Activated naive CD8-positive, alpha-beta T cell treated with anti-CD3 and anti-CD28 coated beads for 36 hours (primary cell): ENCODE data around the gene ADAMTS14. TPM values are rescaled to one million over a fixed set of nuclear protein-coding genes. Genes with fewer than 3 reads are reported as not detected.
A peak's percentile ranks its signal among the peaks of the same experiment; 100 is the strongest.

Experiments used
- DNase-seq: peaks from one replicate; pipeline ENCODE4 v3.0.0; 2021
- H3K27ac Mint-ChIP-seq: one replicate; pipeline ENCODE4 v1.8.0; 2022; ENCODE audit warnings: mild to moderate bottlenecking, moderate library complexity, mixed read lengths
- H3K27me3 Mint-ChIP-seq: one replicate; pipeline ENCODE4 v1.8.0; 2022; ENCODE audit warnings: mild to moderate bottlenecking, mixed read lengths
- H3K36me3 Mint-ChIP-seq: one replicate; pipeline ENCODE4 v1.8.0; 2021; ENCODE audit warnings: mild to moderate bottlenecking, mixed read lengths
- H3K4me1 Mint-ChIP-seq: one replicate; pipeline ENCODE4 v1.8.0; 2021; ENCODE audit warnings: mixed read lengths
- H3K4me3 Mint-ChIP-seq: one replicate; pipeline ENCODE4 v1.8.0; 2022; ENCODE audit warnings: mild to moderate bottlenecking, moderate library complexity, mixed read lengths
- H3K9me3 Mint-ChIP-seq: one replicate; pipeline ENCODE4 v1.8.0; 2022; ENCODE audit warnings: mixed read lengths
- total RNA-seq, 2 experiments: library from RNA; stranded (reverse); gene quantifications; one replicate each; pipeline ENCODE4 v1.2.3, GENCODE V29; 2021

The ADAMTS14 gene
- total RNA-seq, 2 experiments from 2014 or later, result 0.06 to 0.10 TPM

- H3K9me3 Mint-ChIP-seq, result no peaks in the 10 kb centered on the region
- no peak for DNase-seq
- no peak overlapping the region for H3K4me3 Mint-ChIP-seq
- H3K4me1 Mint-ChIP-seq, result peaks cover 19% of the 10 kb centered on the region
- peaks cover 40% of the 10 kb centered on the region for H3K27me3 Mint-ChIP-seq
- H3K36me3 Mint-ChIP-seq, result no peaks in the 10 kb centered on the region
- no peak overlapping the region for H3K27ac Mint-ChIP-seq
Measured at GRCh38 chr10:70676511-70676910, 4.2 kb downstream of the ADAMTS14 start.

DNA sequence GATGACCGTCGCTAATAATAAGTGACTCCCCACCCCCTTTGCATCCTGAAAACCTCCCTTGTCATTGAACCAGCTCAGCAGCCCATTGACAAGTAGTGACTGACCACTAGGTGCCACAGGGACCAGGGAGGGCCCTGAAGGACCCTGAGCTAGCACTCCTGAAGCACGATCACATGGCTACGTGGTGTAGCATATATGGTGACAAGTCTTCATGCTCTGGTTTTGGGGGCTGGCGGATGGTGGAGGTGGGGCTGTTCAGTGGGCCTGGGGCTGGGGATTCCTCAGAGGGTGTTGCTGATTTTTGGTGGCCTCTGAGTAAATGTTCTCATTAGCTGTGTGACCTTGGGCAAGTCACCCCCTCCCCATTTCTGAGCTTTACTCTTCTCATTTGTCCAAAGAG, 4.7 kb downstream of the ADAMTS14 start:
- H3K4me1 Mint-ChIP-seq, result peaks cover 16% of the 10 kb centered on the region
- peaks cover 35% of the 10 kb centered on the region for H3K27me3 Mint-ChIP-seq
- no peak overlapping the region for H3K27ac Mint-ChIP-seq
- no peak overlapping the region for H3K4me3 Mint-ChIP-seq
- no peaks in the 10 kb centered on the region for H3K9me3 Mint-ChIP-seq
- no peak for DNase-seq
- no peaks in the 10 kb centered on the region for H3K36me3 Mint-ChIP-seq

DNA sequence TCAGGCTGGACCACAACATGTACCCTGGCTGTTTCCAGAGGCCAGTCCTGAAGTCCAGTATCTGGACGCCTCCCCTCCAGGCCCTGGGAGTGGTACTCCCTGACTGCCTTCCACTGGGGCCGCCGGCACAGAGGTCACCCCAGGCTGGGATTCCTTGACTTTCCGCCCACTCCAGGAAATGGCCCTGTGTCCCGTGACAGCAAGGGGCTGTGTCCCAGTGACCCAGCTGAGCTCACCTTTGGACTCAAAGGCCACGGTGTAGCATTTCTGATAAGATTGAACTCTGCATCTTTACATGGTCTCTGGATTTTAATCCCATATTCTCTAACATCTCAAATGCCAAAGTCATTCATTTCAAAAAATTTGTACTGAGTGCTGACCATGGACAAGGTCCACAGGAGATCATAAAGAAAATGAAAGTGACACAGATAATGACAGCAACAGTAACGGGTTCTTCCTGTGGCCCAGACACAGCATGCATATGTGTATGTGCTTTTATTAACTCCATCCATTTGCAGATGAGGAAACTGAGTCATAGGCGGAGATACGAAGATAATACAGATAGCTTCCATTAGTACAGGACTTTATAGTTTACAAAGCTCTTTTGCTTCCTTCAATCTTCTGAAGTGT, 5.4 kb downstream of the ADAMTS14 start:
- Mint-ChIP-seq H3K27ac (no peak overlapping the region), H3K4me3 (no peak overlapping the region), H3K27me3 (peaks cover 35% of the 10 kb centered on the region), H3K9me3 (no peaks in the 10 kb centered on the region), H3K4me1 (peaks cover 16% of the 10 kb centered on the region), H3K36me3 (no peaks in the 10 kb centered on the region)
- no peak for DNase-seq

DNA sequence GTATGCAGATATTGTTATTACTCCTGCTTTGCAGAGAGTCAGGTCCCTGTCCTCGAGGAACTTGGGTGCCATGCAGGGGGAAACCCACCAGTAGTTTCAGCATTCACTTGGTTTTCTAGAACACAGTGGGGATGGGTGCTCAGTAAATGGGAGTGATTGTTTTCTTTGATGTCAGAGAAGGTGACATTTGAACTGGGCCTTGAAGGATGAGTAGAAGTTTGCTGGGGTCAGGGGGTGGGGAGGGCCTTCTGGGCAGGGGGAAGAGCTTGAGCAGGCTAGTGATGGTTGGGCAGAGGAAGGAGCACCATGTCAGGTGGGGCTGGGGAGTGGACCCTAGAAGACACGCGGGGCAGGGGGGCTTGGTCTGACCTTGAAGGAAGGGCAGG, 5.9 kb downstream of the ADAMTS14 start:
- Mint-ChIP-seq H3K27ac (no peak overlapping the region), H3K27me3 (peaks cover 30% of the 10 kb centered on the region), H3K4me3 (no peak overlapping the region), H3K9me3 (no peaks in the 10 kb centered on the region), H3K4me1 (peaks cover 15% of the 10 kb centered on the region), H3K36me3 (no peaks in the 10 kb centered on the region)
- DNase-seq, result no peak

DNA sequence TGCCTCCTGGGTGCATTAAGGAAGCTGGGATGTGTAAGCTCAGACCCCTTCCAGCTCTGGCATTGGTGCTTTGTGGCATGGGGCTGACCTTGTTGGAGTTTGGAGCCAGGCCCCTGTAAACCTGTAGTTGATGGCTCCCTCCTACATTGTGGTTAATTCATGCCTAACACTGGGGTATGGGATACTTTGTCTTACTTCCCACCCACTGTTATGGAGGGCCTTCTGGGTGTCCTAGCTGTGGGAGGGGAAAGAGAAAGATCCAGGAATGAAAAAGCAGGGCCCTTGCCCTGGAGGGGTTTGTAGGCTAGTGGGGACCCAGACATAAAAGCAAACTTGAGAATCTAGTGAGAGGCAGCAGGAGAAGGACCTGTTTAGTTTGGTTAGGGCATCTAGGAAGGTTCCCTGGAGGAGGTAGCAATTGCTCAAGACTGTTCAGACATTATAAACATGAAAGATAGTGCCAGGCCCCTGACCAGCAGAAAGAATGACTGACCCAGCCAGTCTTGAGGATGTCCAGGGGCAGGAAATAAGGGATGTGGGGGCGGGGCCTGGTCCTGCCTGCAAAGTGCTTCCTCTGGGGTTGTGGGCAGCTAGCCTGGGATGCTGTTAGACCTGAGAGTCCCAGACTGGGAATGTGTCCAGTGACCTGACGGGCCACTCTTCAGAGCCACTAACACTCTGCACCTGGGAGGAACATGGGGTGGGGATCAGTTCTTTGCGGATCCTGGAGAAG, 6.6 kb downstream of the ADAMTS14 start:
- H3K4me3 Mint-ChIP-seq, result no peak overlapping the region
- peaks cover 20% of the 10 kb centered on the region for H3K4me1 Mint-ChIP-seq
- H3K36me3 Mint-ChIP-seq, result no peaks in the 10 kb centered on the region
- DNase-seq, result no peak
- H3K9me3 Mint-ChIP-seq, result no peaks in the 10 kb centered on the region
- H3K27ac Mint-ChIP-seq, result no peak overlapping the region
- H3K27me3 Mint-ChIP-seq, result peaks cover 23% of the 10 kb centered on the region

GRCh38 chr10:70679498-70679897, 7.2 kb downstream of the ADAMTS14 start:
- no peak for DNase-seq
- Mint-ChIP-seq H3K4me1 (peaks cover 20% of the 10 kb centered on the region), H3K36me3 (no peaks in the 10 kb centered on the region), H3K4me3 (no peak overlapping the region), H3K9me3 (no peaks in the 10 kb centered on the region), H3K27me3 (peaks cover 17% of the 10 kb centered on the region), H3K27ac (no peak overlapping the region)

DNA sequence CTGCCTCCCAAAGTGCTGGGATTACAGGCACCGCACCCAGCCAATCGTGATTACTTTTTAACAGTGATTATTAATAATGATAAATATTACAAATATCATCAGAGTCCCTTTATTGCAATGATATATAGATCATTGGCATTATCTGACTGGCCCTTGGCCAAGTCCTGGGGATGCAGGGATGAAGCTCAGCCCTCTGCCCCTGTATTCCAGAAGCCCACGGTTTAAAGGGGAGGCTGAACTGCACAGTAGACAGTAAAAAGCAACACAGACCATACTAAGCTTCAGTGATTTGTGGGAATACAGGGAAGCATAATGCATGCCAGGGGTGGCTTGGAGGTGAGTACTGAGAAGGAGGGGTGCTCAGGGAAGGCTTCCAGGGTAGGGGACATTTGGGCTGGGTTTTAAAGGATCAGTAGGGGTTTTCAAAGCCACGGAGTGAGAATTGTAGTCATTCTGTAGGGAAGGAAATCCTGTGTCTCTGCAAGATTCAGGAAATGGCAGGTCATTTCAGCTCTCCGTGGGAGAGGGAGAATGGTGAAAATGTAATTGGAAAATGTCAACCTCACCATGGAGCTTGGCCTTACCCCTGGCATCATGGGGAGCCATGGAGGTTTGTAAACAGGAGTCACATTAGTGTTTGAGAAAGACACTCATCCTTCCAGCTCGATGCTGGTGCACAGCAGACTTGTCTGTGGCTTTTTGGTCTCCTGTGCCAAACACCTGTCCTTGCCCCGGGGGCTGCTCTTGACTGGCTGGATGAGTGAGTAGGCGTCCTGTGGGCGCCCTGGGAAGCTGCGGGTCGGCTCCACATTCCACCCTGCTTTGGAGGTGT, 8.8 kb downstream of the ADAMTS14 start:
- H3K27me3 Mint-ChIP-seq, result peaks cover 2% of the 10 kb centered on the region
- DNase-seq, result no peak
- H3K4me3 Mint-ChIP-seq, result no peak overlapping the region
- no peaks in the 10 kb centered on the region for H3K9me3 Mint-ChIP-seq
- H3K4me1 Mint-ChIP-seq, result peaks cover 20% of the 10 kb centered on the region
- no peaks in the 10 kb centered on the region for H3K36me3 Mint-ChIP-seq
- H3K27ac Mint-ChIP-seq, result no peak overlapping the region

- H3K4me3 Mint-ChIP-seq, result no peak overlapping the region
- no peak overlapping the region for H3K27ac Mint-ChIP-seq
- H3K4me1 Mint-ChIP-seq, result peaks cover 20% of the 10 kb centered on the region
- H3K9me3 Mint-ChIP-seq, result no peaks in the 10 kb centered on the region
- no peak for DNase-seq
- H3K27me3 Mint-ChIP-seq, result no peaks in the 10 kb centered on the region
- H3K36me3 Mint-ChIP-seq, result no peaks in the 10 kb centered on the region
Measured at GRCh38 chr10:70681731-70682005, 9.4 kb downstream of the ADAMTS14 start.

DNA sequence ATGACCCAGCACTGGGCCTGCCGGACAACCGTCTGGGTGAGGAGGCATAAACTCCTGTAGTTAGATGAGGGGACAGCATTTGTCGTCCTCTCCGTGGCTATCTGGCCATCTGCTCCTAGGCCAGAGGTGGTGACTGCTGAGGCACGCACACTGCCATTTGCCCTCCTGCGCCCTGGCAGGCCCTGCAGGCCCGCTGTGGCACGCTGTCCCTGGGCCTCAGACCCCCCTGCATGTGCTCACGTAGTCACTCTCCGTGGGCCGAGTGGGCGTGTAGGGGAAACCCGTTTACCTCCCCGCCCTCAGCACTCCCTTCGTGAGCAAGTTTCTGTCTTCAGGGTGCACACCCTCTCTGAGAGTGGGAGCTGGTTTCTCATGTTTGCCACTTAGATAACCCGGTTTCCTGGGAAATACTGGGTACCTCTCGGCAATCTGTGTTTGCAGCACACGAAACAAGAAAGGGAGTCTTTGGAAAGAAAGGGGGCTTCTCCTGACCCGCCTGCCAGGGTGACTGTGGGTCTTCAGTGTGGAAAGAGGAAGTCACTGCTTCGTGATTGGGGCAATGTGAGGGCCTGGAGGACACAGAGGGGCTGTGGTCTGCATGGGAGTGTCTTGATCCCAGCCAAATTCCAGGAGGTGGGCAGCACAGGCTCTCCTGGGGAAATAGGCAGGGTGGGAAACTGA, 10.8 kb downstream of the ADAMTS14 start:
- H3K27ac Mint-ChIP-seq, result no peak overlapping the region
- H3K27me3 Mint-ChIP-seq, result no peaks in the 10 kb centered on the region
- peak; percentile 13 for DNase-seq
- no peak overlapping the region for H3K4me3 Mint-ChIP-seq
- H3K9me3 Mint-ChIP-seq, result no peaks in the 10 kb centered on the region
- H3K4me1 Mint-ChIP-seq, result peaks cover 16% of the 10 kb centered on the region
- H3K36me3 Mint-ChIP-seq, result no peaks in the 10 kb centered on the region

- Mint-ChIP-seq H3K4me3 (no peak overlapping the region), H3K36me3 (no peaks in the 10 kb centered on the region), H3K27me3 (no peaks in the 10 kb centered on the region), H3K9me3 (no peaks in the 10 kb centered on the region), H3K27ac (no peak overlapping the region), H3K4me1 (peaks cover 11% of the 10 kb centered on the region)
- no peak for DNase-seq
Measured at GRCh38 chr10:70683601-70683934, 11.3 kb downstream of the ADAMTS14 start.

GRCh38 chr10:70683940-70684339, 11.6 kb downstream of the ADAMTS14 start:
- H3K4me1 Mint-ChIP-seq, result peaks cover 11% of the 10 kb centered on the region
- no peak overlapping the region for H3K4me3 Mint-ChIP-seq

GRCh38 chr10:70684374-70684773, 12.1 kb downstream of the ADAMTS14 start:
- no peaks in the 10 kb centered on the region for H3K27me3 Mint-ChIP-seq
- H3K27ac Mint-ChIP-seq, result no peak overlapping the region
- no peaks in the 10 kb centered on the region for H3K9me3 Mint-ChIP-seq
- no peak for DNase-seq
- H3K36me3 Mint-ChIP-seq, result no peaks in the 10 kb centered on the region
- no peak overlapping the region for H3K4me3 Mint-ChIP-seq
- H3K4me1 Mint-ChIP-seq, result peaks cover 11% of the 10 kb centered on the region

More at GRCh38 chr10:70683940-70684339, 11.6 kb downstream of the ADAMTS14 start:
- Mint-ChIP-seq H3K36me3 (no peaks in the 10 kb centered on the region), H3K27me3 (no peaks in the 10 kb centered on the region), H3K27ac (no peak overlapping the region), H3K9me3 (no peaks in the 10 kb centered on the region)
- no peak for DNase-seq

DNA sequence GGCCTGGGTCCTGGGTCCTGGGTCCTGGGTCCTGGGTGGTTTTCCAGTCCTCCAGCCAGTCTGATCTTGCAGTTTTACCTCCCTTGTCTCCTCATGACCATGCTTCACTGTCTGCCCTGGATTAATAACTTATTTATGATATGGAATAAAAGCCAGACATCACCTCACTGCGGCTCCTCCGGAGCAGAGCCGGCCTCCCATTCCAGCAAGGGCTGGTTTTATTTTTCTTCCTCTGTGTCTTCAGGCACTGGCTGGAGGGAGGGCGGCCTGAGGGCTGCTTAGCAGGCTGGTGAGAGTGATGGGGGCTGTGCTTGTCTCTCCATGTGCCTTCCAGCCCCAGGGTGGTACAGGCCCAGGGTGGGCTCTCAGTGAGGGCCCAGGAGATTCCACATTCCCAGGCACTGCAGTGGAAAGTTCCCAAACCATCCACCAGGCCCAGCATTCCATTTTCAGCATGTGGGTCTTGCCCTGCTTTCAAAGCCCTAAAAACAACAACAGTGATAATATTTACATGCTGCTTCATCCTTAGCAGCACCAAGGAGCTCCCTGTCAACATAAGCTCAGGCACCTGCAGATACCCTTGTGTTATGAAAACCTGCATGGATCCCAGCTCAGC, 12.6 kb downstream of the ADAMTS14 start:
- Mint-ChIP-seq H3K4me1 (peaks cover 11% of the 10 kb centered on the region), H3K27me3 (no peaks in the 10 kb centered on the region), H3K9me3 (no peaks in the 10 kb centered on the region), H3K4me3 (no peak overlapping the region), H3K36me3 (no peaks in the 10 kb centered on the region), H3K27ac (no peak overlapping the region)
- DNase-seq, result no peak

GRCh38 chr10:70685455-70685911, 13.2 kb downstream of the ADAMTS14 start:
- no peaks in the 10 kb centered on the region for H3K27me3 Mint-ChIP-seq
- DNase-seq, result no peak
- H3K27ac Mint-ChIP-seq, result no peak overlapping the region
- no peaks in the 10 kb centered on the region for H3K9me3 Mint-ChIP-seq
- peaks cover 11% of the 10 kb centered on the region for H3K4me1 Mint-ChIP-seq
- H3K36me3 Mint-ChIP-seq, result no peaks in the 10 kb centered on the region
- no peak overlapping the region for H3K4me3 Mint-ChIP-seq

GRCh38 chr10:70688828-70689227, 16.5 kb downstream of the ADAMTS14 start:
- H3K9me3 Mint-ChIP-seq, result no peaks in the 10 kb centered on the region
- DNase-seq, result no peak
- H3K27me3 Mint-ChIP-seq, result no peaks in the 10 kb centered on the region
- no peak overlapping the region for H3K27ac Mint-ChIP-seq
- no peak overlapping the region for H3K4me3 Mint-ChIP-seq
- no peaks in the 10 kb centered on the region for H3K4me1 Mint-ChIP-seq
- H3K36me3 Mint-ChIP-seq, result no peaks in the 10 kb centered on the region
